Right lobe of liver (tissue), 4 donors: Measurements from ENCODE around the gene FARS2.

Experiments used
- CTCF ChIP-seq, 4 donors: fragments of 200-600 bp in 3 of 4; fragments of 450-650 bp in 1 of 4; IDR thresholded peaks; one replicate each; pipeline versions ENCODE4 v1.5.1 to v1.8.0; 2016 to 2022; ENCODE audit warnings: antibody characterized with exemption in 4 of 4, mild to moderate bottlenecking in 2 of 4
- POLR2A ChIP-seq: fragments of 450-650 bp; IDR thresholded peaks from one replicate; pipeline ENCODE4 v1.6.1; 2017; ENCODE audit warnings: antibody characterized with exemption, mild to moderate bottlenecking
- donor health status: DM: no; HTN: no; CAD: no.
- donor health status: DM: no; HTN: no; CAD: no.
- donor health status: DM: no; HTN: yes; CAD: no.

GRCh38 chr6:5343998-5344397 is 82.7 kb downstream of the FARS2 start:
- TF ChIP-seq CTCF (IDR thresholded peaks at IDR 0.05) (no peak), POLR2A (no peak)
